Measurements from ENCODE around the gene LAMTOR2. TPM values are rescaled to one million over a fixed set of nuclear protein-coding genes. Genes with fewer than 3 reads are reported as not detected.

LAMTOR2 gene
- total RNA-seq, 1 experiment from 2014 or later = 88.1 TPM

DNA sequence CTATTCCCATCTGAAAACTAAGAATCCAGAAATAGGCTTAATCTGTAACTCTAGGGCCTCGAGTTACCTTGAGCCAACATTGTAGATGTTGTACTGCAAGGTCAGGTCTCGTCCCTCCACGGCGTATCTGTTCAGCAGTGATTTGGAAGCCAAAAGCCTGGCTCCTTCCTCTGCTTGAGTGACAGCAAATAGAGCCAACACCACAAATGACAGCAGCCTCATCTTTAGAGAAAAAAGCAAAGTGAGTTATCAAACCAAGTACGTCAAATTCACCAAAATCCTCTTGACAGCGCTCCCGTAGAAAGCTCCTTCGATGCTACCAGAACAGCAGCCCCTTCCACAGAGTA is 34.7 kb upstream of the LAMTOR2 start:
- peak overlapping the region; percentile 97 for H3K4me3 Mint-ChIP-seq (ENCODE audit: unreplicated experiment)
- CTCF ChIA-PET = interaction anchor here (0.6 to 2.1 kb wide), 9 partner anchors 10 to 109 kb away, joined by 3 to 8 read pairs (median 5); no protein-coding TSS in a partner anchor
- intact Hi-C loops (cut with micrococcal nuclease) = loop anchor here (2.0 kb wide), 1 partner anchor 35 kb away; the partner anchor contains the start of gene LAMTOR2
- peaks cover 57% of the 10 kb centered on the region for H3K36me3 Mint-ChIP-seq (ENCODE audit: insufficient read depth, unreplicated experiment)
- DNase-seq (ENCODE audit: unreplicated experiment) = no peak
- POLR2A ChIA-PET = interaction anchor here (0.5 to 3.4 kb wide), 14 partner anchors 11 to 262 kb away, joined by 3 to 54 read pairs (median 4); partner anchors contain the start of genes KHDC4 and SMG5
- H3K27me3 Mint-ChIP-seq (ENCODE audit: insufficient read depth, unreplicated experiment) = no peaks in the 10 kb centered on the region
- TF ChIP-seq, protein P1, sequence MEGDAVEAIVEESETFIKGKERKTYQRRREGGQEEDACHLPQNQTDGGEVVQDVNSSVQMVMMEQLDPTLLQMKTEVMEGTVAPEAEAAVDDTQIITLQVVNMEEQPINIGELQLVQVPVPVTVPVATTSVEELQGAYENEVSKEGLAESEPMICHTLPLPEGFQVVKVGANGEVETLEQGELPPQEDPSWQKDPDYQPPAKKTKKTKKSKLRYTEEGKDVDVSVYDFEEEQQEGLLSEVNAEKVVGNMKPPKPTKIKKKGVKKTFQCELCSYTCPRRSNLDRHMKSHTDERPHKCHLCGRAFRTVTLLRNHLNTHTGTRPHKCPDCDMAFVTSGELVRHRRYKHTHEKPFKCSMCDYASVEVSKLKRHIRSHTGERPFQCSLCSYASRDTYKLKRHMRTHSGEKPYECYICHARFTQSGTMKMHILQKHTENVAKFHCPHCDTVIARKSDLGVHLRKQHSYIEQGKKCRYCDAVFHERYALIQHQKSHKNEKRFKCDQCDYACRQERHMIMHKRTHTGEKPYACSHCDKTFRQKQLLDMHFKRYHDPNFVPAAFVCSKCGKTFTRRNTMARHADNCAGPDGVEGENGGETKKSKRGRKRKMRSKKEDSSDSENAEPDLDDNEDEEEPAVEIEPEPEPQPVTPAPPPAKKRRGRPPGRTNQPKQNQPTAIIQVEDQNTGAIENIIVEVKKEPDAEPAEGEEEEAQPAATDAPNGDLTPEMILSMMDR (IDR thresholded peaks at IDR 0.05; ENCODE audit: unreplicated experiment) = no peak
- BruUV-seq (replicated peaks) = TSS peak; percentile 67
- peaks cover 24% of the 10 kb centered on the region for H3K4me1 Mint-ChIP-seq (ENCODE audit: insufficient read depth, unreplicated experiment)
- peak overlapping the region; percentile 86 for H3K27ac Mint-ChIP-seq (ENCODE audit: low read depth, unreplicated experiment)
- no peaks in the 10 kb centered on the region for H3K9me3 Mint-ChIP-seq (ENCODE audit: unreplicated experiment)

DNA sequence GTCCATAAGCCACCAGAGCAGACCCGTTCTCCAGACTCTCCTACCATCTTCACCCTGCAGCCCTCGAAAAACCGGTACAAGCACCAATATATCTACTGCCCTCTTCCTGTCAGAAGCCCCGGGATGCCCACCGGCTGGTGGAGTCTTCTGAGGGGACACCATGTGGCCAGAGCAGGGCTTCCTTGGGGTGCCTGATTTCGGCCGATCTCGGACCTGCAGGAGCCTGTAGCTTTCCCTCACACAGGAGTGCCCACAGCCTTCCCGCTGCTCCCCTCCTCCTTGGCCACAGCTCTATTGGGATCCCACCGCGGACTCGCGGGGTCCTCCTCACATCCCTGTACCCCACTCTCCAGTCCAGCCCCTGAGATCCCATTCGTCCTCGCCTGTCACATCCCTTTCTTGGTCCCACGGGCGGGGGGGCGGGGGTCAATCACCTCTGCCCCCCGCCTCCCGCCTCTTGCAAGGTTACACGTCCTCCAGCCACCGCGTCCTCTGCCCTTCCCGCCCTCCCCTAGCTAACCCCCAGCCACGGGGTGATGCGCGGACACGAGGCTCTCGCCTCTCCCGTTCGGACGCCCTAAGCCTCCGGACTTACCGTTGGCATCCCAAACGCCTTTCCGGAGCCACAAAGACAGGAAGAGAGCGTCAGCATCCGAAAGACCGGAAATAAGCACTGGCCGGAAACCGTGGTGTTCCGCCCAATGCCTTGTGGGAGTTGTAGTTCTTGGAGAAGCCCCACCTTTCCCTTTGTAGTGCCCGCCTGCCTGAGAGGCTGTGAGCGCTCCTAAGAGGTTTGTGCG is 34.1 kb upstream of the LAMTOR2 start, which contains the start of gene SSR2:
TSS of gene SSR2 (minus strand) at position 659 of the 800 bp plus-strand sequence. CDS start 784 bp downstream, outside the sequence.
- H3K27me3 Mint-ChIP-seq (ENCODE audit: insufficient read depth, unreplicated experiment) = no peaks in the 10 kb centered on the region
- CTCF ChIA-PET = interaction anchor here (0.6 to 2.1 kb wide), 14 partner anchors 10 to 283 kb away, joined by 3 to 8 read pairs (median 4); no protein-coding TSS in a partner anchor
- intact Hi-C loops (cut with micrococcal nuclease) = loop anchor here (2.0 kb wide), 1 partner anchor 34 kb away; the partner anchor contains the start of gene LAMTOR2
- peak within 1 kb of the TSS; percentile 97 for H3K4me3 Mint-ChIP-seq (ENCODE audit: unreplicated experiment)
- POLR2A ChIA-PET = interaction anchor here (0.5 to 3.4 kb wide), 20 partner anchors 11 to 695 kb away, joined by 3 to 54 read pairs (median 4); partner anchors contain the start of genes KHDC4 and SMG5
- peaks cover 22% of the 10 kb centered on the region for H3K4me1 Mint-ChIP-seq (ENCODE audit: insufficient read depth, unreplicated experiment)
- H3K36me3 Mint-ChIP-seq (ENCODE audit: insufficient read depth, unreplicated experiment) = peaks cover 51% of the 10 kb centered on the region
- peak within 1 kb of the TSS; percentile 86 for H3K27ac Mint-ChIP-seq (ENCODE audit: low read depth, unreplicated experiment)
- TF ChIP-seq, protein P1 (IDR thresholded peaks at IDR 0.05; ENCODE audit: unreplicated experiment) = no peak
- DNase-seq (ENCODE audit: unreplicated experiment) = peak; percentile 98
- no peaks in the 10 kb centered on the region for H3K9me3 Mint-ChIP-seq (ENCODE audit: unreplicated experiment)
- BruUV-seq (replicated peaks) = no TSS peak

DNA sequence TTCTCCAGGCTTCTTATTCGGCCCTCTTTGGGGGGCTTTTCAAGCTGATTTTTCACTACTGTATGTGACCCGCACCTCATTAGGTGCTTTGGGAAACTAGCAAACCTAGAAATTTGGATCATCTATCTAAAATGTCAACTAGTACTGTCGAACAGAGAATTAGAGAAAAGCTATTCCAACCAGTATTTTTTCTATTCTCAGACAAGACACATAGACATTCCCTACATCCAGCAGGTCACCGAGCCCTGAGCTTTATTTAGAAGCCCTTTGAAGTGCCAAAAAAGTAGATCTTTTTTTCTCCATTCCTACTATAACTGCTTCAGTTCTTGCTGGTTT is 33.5 kb upstream of the LAMTOR2 start:
- Mint-ChIP-seq H3K27ac (ENCODE audit: low read depth, unreplicated experiment) (peak overlapping the region; percentile 86), H3K27me3 (ENCODE audit: insufficient read depth, unreplicated experiment) (no peaks in the 10 kb centered on the region), H3K4me3 (ENCODE audit: unreplicated experiment) (peak overlapping the region; percentile 97), H3K4me1 (ENCODE audit: insufficient read depth, unreplicated experiment) (peaks cover 22% of the 10 kb centered on the region), H3K36me3 (ENCODE audit: insufficient read depth, unreplicated experiment) (peaks cover 45% of the 10 kb centered on the region), H3K9me3 (ENCODE audit: unreplicated experiment) (no peaks in the 10 kb centered on the region)
- intact Hi-C loops (cut with micrococcal nuclease) = loop anchor here (2.0 kb wide), 1 partner anchor 34 kb away; the partner anchor contains the start of gene LAMTOR2
- ChIA-PET POLR2A (interaction anchor here (1.0 to 3.4 kb wide), 10 partner anchors 10 to 696 kb away, joined by 3 to 54 read pairs (median 4); partner anchors contain the start of gene KHDC4), CTCF (interaction anchor here (0.5 to 2.1 kb wide), 10 partner anchors 10 to 107 kb away, joined by 3 to 8 read pairs (median 4); no protein-coding TSS in a partner anchor)
- no peak for DNase-seq (ENCODE audit: unreplicated experiment)
- TF ChIP-seq, protein P1 (IDR thresholded peaks at IDR 0.05; ENCODE audit: unreplicated experiment) = no peak
- BruUV-seq (replicated peaks) = no TSS peak

DNA sequence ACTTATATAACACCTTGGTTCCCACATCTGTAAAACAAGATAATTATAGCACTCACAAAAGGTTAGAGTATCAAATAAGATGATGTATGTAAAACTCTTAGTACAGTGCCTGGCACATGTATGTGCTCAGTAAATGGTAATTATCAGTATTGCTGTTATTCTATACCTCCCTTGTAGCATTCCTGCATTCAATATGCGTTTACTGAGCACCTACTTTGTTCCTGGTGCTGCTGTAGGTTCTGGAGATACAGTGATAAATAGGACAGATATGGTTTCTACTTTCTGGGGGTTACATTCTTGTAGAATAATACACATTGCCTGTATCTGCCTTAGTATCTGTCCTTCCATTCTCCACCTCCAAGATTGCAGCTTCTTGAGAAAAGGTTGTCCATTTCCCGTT is 32.6 kb upstream of the LAMTOR2 start:
- no peak overlapping the region for H3K27ac Mint-ChIP-seq (ENCODE audit: low read depth, unreplicated experiment)
- no peaks in the 10 kb centered on the region for H3K9me3 Mint-ChIP-seq (ENCODE audit: unreplicated experiment)
- H3K36me3 Mint-ChIP-seq (ENCODE audit: insufficient read depth, unreplicated experiment) = peaks cover 36% of the 10 kb centered on the region
- DNase-seq (ENCODE audit: unreplicated experiment) = no peak
- peaks cover 22% of the 10 kb centered on the region for H3K4me1 Mint-ChIP-seq (ENCODE audit: insufficient read depth, unreplicated experiment)
- no peaks in the 10 kb centered on the region for H3K27me3 Mint-ChIP-seq (ENCODE audit: insufficient read depth, unreplicated experiment)
- ChIA-PET POLR2A (interaction anchor here (1.6 to 3.4 kb wide), 3 partner anchors 9 to 27 kb away, joined by 3 to 54 read pairs (median 24); no protein-coding TSS in a partner anchor), CTCF (interaction anchor here (0.5 to 1.9 kb wide), 4 partner anchors 69 to 498 kb away, joined by 3 to 6 read pairs (median 4); partner anchors contain the start of gene KHDC4)
- TF ChIP-seq, protein P1 (IDR thresholded peaks at IDR 0.05; ENCODE audit: unreplicated experiment) = no peak
- intact Hi-C loops (cut with micrococcal nuclease) = loop anchor here (2.0 kb wide), 1 partner anchor 33 kb away; the partner anchor contains the start of gene LAMTOR2
- no TSS peak for BruUV-seq (replicated peaks)
- no peak overlapping the region for H3K4me3 Mint-ChIP-seq (ENCODE audit: unreplicated experiment)

All from MCF 10A (cell line).